ENCODE measurements around the gene SEMA4A.
"Not testable (repeated sequence)": the region's sequence is repeated elsewhere in the genome, so short reads cannot be mapped to it uniquely, and the experiment has no call there.

SEMA4A gene

GRCh38 chr1:156118177-156118868 is 35.1 kb upstream of the SEMA4A start:
- no peak for DNase-seq (ENCODE audit: low read depth in 2 of 3, low spot score in 2 of 3)

DNA sequence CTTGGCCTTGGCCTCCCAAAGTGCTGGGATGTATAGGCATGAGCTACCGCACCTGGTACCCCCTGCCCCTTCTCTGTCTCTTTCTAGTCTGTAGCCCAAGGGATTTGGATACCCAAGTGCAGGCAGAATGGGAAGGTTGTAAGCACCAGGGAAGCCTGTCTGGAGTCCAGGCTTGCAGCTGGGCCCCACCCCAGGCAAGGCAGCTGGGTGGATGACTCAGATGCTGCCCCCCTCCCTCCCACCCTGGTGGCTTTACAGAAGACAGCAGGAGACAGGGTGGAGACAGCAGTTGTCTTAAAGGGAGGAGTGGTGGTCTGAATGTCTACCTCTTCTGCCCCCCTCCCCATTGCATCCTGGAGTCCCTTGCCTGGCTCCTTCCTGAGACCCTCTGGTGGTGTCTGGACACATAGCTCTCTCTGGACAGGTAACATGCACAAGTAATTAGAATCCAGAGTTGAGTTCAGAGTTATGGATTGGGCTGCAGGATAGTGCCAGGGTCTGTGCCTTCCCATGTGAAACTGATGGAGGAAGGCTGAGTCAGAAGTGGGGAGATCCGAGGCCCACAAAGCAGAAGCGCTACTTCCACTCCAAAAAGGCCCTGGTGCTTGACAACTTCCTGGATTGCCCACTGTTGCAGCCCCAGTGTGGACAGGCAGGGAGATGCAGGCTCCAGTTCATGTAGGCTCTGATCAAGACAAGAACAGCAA is 33.7 kb upstream of the SEMA4A start:
- no peak for DNase-seq (ENCODE audit: low read depth in 2 of 3, low spot score in 2 of 3)

GRCh38 chr1:156120318-156120717 is 33.1 kb upstream of the SEMA4A start:
- no peak for DNase-seq (ENCODE audit: low read depth in 2 of 3, low spot score in 2 of 3)

DNA sequence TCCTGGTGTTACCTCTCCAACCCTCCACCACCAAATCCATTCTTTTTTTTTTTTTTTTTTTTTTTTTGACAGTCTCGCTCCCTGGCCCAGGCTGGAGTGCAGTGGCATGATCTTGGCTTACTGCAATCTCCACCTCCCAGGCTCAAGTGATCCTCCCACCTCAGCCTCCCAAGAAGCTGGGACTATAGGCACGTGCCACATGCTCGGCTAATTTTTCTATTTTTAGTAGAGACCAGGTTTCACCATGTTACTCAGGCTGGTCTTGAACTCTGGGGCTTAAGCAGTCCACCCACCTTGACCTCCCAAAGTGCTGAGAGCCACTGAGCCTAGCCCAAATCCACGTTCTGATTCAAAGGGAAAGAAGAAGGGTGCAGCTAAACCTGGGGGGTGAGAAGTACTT is 32.4 kb upstream of the SEMA4A start:
- DNase-seq (ENCODE audit: low read depth in 2 of 3, low spot score in 2 of 3): not testable (repeated sequence)

- no peak for DNase-seq (ENCODE audit: low read depth in 2 of 3, low spot score in 2 of 3)
Measured at GRCh38 chr1:156121457-156121856, 31.9 kb upstream of the SEMA4A start.

DNA sequence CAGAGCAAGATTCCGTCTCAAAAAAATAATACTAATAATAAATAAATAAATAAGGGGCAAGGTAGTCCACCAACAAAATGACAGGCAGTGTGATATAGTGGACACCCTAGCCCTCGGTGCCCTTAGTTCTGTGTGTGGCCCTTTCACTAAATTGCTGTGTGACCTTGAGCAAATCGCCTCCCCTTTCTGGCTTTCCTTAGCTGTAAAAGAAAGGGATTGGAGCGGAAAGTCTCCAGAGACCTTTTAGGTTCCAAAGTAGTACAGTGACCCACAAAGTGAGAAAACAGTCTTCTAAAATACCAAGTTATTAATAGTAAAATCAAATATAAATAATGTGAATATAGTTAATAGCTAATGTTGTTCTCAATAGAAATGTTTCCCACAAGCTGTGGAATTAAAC is 31.3 kb upstream of the SEMA4A start:
- DNase-seq (ENCODE audit: low read depth in 2 of 3, low spot score in 2 of 3): no peak

DNA sequence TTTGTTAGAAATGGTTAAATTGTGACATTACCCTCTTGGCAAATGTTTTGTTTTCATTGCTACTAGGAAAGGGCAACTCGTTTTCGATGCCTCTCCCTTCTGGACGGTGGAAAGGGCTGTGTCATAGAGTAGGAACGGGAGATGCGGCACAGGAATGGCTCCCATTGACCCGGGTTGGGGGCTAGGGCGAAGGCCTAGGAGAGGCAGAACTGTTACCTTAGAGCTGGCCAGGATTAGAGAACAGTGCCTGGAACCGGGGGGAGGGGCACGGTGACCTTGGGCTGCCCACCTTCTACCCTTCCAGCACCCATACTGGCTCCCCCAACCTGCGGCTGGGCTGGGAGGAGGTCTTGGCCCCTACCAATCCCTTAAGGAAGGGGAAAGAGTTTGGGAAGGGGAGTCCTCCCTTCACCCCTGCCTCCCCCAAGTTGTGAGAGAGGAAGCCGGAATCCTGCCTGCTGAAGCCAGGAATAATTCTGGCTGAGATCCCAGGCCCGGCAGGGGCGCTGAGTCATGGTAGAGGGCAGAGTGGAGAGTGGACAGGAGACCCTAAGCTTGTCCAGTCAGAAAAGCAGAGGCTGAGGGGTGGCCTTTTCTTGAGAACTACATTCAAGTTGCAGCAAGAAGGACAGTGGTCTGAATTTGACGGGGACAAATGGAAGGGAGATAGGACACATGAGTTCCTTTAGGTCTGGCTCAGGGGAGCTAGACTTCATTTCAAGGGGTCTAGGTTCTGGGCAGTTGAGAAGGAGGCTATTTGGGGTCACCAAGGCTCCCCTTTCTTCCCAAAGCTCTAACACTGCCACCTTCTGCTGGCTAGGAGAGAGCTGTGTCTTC is 30.6 kb upstream of the SEMA4A start:
- no peak for DNase-seq (ENCODE audit: low read depth in 2 of 3, low spot score in 2 of 3)

- DNase-seq (ENCODE audit: low read depth in 2 of 3, low spot score in 2 of 3): no peak
Measured at GRCh38 chr1:156123356-156124196, 29.8 kb upstream of the SEMA4A start.

GRCh38 chr1:156124557-156125483 is 28.6 kb upstream of the SEMA4A start:
- no peak for DNase-seq (ENCODE audit: low read depth in 2 of 3, low spot score in 2 of 3)

DNA sequence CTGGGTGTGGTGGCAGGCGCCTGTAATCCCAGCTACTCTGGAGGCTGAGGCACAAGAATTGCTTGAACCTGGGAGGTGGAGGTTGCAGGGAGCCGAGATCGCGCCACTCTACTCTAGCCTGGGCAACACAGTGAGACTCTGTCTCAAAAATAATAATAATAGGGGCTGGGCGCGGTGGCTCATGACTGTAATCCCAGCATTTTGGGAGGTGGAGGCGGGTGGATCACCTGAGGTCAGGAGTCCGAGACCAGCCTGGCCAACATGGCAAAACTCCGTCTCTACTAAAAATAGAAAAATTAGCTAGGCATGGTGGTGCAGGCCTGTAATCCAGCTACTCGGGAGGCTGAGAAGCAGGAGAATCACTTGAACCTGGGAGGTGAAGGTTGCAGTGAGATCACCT is 27.8 kb upstream of the SEMA4A start:
- not testable (repeated sequence) for DNase-seq (ENCODE audit: low read depth in 2 of 3, low spot score in 2 of 3)

- peak in 1 of 3 experiments; percentile 64 for DNase-seq (ENCODE audit: low read depth in 2 of 3, low spot score in 2 of 3)
Measured at GRCh38 chr1:156126043-156126629, 27.2 kb upstream of the SEMA4A start.

DNA sequence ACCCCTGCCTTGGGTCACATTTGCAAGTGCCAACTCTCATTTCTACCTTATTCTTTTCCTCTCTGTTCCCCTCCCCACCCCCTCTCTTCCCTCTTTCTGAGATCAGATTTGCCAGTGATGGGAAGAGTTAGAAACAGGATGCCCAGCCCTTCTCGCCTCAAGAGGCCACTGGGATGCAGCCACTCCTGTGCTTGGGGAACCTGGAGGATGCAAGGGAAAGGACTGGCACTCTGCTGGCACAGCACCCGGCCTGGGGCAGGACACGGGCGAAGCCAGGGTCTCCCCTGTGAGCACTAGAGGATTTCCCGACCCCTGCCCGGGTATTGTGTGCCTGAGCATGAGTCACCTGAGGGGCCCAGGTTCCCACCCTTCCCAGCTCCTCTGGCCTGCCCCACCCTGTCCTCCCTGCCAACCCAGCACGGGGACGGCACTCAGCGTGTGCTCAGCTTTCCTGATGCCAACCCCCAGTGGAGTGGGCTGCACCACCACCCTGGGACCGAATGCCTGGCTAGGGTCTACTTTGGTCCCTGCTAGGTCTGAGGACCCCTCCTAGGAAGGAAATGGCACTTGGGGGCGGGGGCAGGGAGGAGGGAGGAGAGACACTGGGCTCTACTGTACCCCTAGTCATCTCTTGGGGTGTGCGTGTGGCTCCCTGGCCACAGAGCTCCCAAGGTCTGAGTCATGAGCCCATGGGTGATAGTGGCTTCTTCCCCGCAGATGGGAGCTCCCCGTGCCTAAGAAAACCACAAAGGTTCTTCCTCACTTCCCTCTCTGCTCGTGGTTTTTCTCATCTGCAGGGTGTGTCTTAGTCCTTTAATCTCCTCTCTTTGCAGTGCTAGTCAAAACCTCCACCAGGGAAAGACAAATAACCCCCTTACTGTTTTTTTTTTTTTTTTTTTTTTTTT is 26.5 kb upstream of the SEMA4A start:
- peak in 2 of 3 experiments; percentile 53 to 76 for DNase-seq (ENCODE audit: low read depth in 2 of 3, low spot score in 2 of 3)

DNA sequence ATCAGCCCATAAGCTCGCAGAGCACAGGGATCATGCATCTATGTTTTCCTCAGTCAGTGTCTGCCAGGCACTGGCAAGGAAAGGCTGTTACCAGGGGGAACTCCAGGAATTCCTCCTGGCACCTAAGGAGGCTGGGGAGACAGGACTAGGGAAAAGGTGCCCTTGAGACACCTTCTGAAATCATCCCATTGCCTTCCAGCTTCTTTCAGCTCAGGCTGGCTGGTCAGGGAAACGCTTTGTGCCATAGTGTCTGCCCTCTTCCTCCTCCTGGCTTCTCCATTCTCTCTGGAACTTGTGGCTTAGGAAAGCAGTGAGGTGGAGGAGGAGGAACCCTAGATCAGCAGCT is 25.1 kb upstream of the SEMA4A start:
- DNase-seq (ENCODE audit: low read depth in 2 of 3, low spot score in 2 of 3): no peak

GRCh38 chr1:156128654-156129597 is 24.5 kb upstream of the SEMA4A start:
- no peak for DNase-seq (ENCODE audit: low read depth in 2 of 3, low spot score in 2 of 3)

- peak in 2 of 3 experiments; percentile 78 to 86 for DNase-seq (ENCODE audit: low read depth in 2 of 3, low spot score in 2 of 3)
Measured at GRCh38 chr1:156129687-156130577, 23.5 kb upstream of the SEMA4A start.

- no peak for DNase-seq (ENCODE audit: low read depth in 2 of 3, low spot score in 2 of 3)
Measured at GRCh38 chr1:156130578-156130942, 22.8 kb upstream of the SEMA4A start.

All from activated CD8-positive, alpha-beta memory T cell treated with anti-CD3 and anti-CD28 coated beads for 48 hours (primary cell).